ENCODE results near the gene ST3GAL4.

- TF ChIP-seq, protein P1, sequence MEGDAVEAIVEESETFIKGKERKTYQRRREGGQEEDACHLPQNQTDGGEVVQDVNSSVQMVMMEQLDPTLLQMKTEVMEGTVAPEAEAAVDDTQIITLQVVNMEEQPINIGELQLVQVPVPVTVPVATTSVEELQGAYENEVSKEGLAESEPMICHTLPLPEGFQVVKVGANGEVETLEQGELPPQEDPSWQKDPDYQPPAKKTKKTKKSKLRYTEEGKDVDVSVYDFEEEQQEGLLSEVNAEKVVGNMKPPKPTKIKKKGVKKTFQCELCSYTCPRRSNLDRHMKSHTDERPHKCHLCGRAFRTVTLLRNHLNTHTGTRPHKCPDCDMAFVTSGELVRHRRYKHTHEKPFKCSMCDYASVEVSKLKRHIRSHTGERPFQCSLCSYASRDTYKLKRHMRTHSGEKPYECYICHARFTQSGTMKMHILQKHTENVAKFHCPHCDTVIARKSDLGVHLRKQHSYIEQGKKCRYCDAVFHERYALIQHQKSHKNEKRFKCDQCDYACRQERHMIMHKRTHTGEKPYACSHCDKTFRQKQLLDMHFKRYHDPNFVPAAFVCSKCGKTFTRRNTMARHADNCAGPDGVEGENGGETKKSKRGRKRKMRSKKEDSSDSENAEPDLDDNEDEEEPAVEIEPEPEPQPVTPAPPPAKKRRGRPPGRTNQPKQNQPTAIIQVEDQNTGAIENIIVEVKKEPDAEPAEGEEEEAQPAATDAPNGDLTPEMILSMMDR (IDR thresholded peaks at IDR 0.05 in 4 of 5, conservative IDR thresholded peaks at IDR 0.05 in 1 of 5): no peak
- no peak for TF ChIP-seq POLR2A (IDR thresholded peaks at IDR 0.05)
Measured at GRCh38 chr11:126345283-126345682, 10.2 kb upstream of the ST3GAL4 start.

Data from gastrocnemius medialis (tissue), 4 donors.